Omental fat pad (tissue), 4 donors: ENCODE results near the gene DDX51. TPM values are rescaled to one million over a fixed set of nuclear protein-coding genes. Genes with fewer than 3 reads are reported as not detected.

Experiments
- ATAC-seq: fragments of 150-250 bp; one replicate; pipeline ENCODE4 v1.9.1; 2016; ENCODE audit warnings: mild to moderate bottlenecking, moderate library complexity; ENCODE audit not compliant: low FRiP score
- DNase-seq: peaks from one replicate; pipeline ENCODE4 v3.0.0-alpha.2; 2019; ENCODE audit warnings: low spot score
- CTCF ChIP-seq, 3 donors: fragments of 450-650 bp; IDR thresholded peaks; one replicate each; pipeline ENCODE4 v1.5.1; 2016 to 2017; ENCODE audit warnings: antibody characterized with exemption in 3 of 3, mild to moderate bottlenecking in 3 of 3, moderate library complexity in 2 of 3
- total RNA-seq, 4 donors: library from RNA; depleted of rRNA; stranded (reverse); fragments of >200 nt; gene quantifications; one replicate each; pipeline ENCODE4 v1.1.0, GENCODE V29; 2016

DDX51 gene
- total RNA-seq, 4 donors from 2014 or later = 6.5 to 32.2 (median 10.4) TPM

- ATAC-seq (no peak), DNase-seq (no peak)
- TF ChIP-seq CTCF (IDR thresholded peaks at IDR 0.05) = no peak
Measured at GRCh38 chr12:132173135-132174014, 29.3 kb upstream of the DDX51 start.

DNA sequence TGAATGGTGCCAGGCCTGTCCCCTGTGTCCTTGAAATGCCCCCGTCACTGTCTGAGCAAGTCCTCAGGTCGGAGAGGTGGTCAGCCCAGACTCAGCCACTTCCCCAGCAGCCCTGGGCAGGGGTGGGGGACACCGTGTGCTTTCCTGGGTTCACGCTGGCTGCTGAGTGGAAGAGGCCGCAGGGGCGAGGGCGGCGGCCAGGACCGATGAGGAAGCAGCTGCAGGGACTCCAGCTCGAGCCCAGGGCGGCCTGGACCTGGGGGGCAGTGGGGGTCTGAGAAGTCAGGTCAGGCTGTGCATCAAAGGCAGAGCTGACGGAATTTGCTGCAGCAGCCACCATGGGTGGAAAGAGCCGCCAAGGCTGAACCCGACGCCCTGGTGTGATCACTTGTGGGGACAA is 28.5 kb upstream of the DDX51 start:
- no peak for DNase-seq
- TF ChIP-seq CTCF (IDR thresholded peaks at IDR 0.05) = no peak
- ATAC-seq = no peak

- DNase-seq (no peak), ATAC-seq (no peak)
Measured at GRCh38 chr12:132171968-132172521, 27.9 kb upstream of the DDX51 start.

DNA sequence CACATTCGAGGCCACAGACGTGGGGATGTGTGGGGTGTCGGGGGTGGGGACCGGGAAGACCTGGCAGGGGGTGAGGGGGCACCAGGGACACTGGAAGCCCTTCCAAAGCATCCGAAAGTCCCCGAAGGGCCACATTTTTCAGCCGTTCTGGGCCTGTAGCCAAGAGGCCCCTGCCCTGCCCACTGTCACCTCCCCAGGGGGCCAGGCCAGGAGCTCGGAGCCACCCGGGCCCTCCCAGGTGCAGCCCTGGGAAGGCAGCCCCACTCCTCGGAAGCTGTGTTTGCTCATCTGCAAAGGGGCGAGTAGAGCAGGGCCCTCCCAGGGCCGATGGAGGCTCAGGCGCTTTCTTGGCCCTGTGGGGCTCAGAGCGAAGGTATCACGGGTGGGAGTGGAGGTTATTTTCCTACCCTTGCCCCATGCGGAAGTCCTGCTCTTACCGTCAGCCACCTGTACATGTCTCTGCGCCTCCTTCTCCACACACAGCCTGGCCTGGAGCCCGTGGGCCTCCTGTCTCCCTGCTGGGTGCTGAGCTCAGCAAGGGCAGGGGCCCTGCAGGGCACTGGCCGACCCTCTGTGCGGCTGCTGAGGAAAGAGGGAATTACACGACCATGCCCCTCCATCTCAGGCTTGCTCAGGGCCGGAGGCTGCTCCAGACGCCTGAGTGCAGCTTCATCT is 27.3 kb upstream of the DDX51 start:
- no peak for DNase-seq
- TF ChIP-seq CTCF (IDR thresholded peaks at IDR 0.05) = no peak
- no peak for ATAC-seq

More at GRCh38 chr12:132171968-132172521, 27.9 kb upstream of the DDX51 start:
- TF ChIP-seq CTCF (IDR thresholded peaks at IDR 0.05) = no peak

- DNase-seq (no peak), ATAC-seq (no peak)
- TF ChIP-seq CTCF (IDR thresholded peaks at IDR 0.05) = no peak
Measured at GRCh38 chr12:132170637-132171292, 26.6 kb upstream of the DDX51 start.

GRCh38 chr12:132170094-132170636 is 26.0 kb upstream of the DDX51 start:
- TF ChIP-seq CTCF (IDR thresholded peaks at IDR 0.05) = no peak
- DNase-seq (no peak), ATAC-seq (peak; percentile 37)
